ENCODE results near the gene LUM.

The LUM gene

GRCh38 chr12:91074154-91074709 is 37.1 kb downstream of the LUM start:
- no peak for DNase-seq

GRCh38 chr12:91073426-91073825 is 37.9 kb downstream of the LUM start:
- DNase-seq = no peak

- DNase-seq = no peak
Measured at GRCh38 chr12:91072931-91073330, 38.4 kb downstream of the LUM start.

GRCh38 chr12:91070936-91071335 is 40.4 kb downstream of the LUM start:
- no peak for DNase-seq

- no peak for DNase-seq
Measured at GRCh38 chr12:91065396-91065795, 45.9 kb downstream of the LUM start.

GRCh38 chr12:91064640-91065039 is 46.7 kb downstream of the LUM start:
- DNase-seq = no peak

- DNase-seq = no peak
Measured at GRCh38 chr12:91061091-91061490, 50.2 kb downstream of the LUM start.

- no peak for DNase-seq
Measured at GRCh38 chr12:91059211-91059610, 52.1 kb downstream of the LUM start.

GRCh38 chr12:91058786-91059185 is 52.5 kb downstream of the LUM start:
- no peak for DNase-seq

- DNase-seq = no peak
Measured at GRCh38 chr12:91057368-91058165, 53.7 kb downstream of the LUM start, which contains the start of gene KERA. Gene KERA (minus strand): TSS chr12:91058024. CDS start chr12:91056281, 1,743 bp downstream.

- no peak for DNase-seq
Measured at GRCh38 chr12:91056488-91056887, 54.8 kb downstream of the LUM start.

GRCh38 chr12:91055976-91056375 is 55.3 kb downstream of the LUM start:
- no peak for DNase-seq

- no peak for DNase-seq
Measured at GRCh38 chr12:91053951-91054715, 57.2 kb downstream of the LUM start.

Measured in activated CD4-positive, alpha-beta T cell treated with anti-CD3 and anti-CD28 coated beads for 48 hours (primary cell).